ENCODE data around the gene KCNF1.

GRCh38 chr2:10883066-10883465 is 28.7 kb upstream of the KCNF1 start:
- TF ChIP-seq ZFP30 (CRISPR knock-in tag; IDR thresholded peaks at IDR 0.05) (no peak), SNAI2 (CRISPR knock-in tag; IDR thresholded peaks at IDR 0.05) (no peak), RARB (CRISPR knock-in tag; IDR thresholded peaks at IDR 0.05) (no peak), BACH2 (CRISPR knock-in tag; IDR thresholded peaks at IDR 0.05; ENCODE audit: borderline replicate concordance) (no peak), TOX (CRISPR knock-in tag; IDR thresholded peaks at IDR 0.05; ENCODE audit: borderline replicate concordance) (no peak), TCF4 (CRISPR knock-in tag; IDR thresholded peaks at IDR 0.05; ENCODE audit: borderline replicate concordance) (no peak), ESRRG (CRISPR knock-in tag; IDR thresholded peaks at IDR 0.05) (no peak), ZNF565 (CRISPR knock-in tag; conservative IDR thresholded peaks at IDR 0.05; ENCODE audit: low read depth) (no peak), POU6F1 (CRISPR knock-in tag; IDR thresholded peaks at IDR 0.05; ENCODE audit: borderline replicate concordance, low read depth) (no peak), GLIS3 (CRISPR knock-in tag; IDR thresholded peaks at IDR 0.05) (no peak)
- TF ChIP-seq, protein P1, sequence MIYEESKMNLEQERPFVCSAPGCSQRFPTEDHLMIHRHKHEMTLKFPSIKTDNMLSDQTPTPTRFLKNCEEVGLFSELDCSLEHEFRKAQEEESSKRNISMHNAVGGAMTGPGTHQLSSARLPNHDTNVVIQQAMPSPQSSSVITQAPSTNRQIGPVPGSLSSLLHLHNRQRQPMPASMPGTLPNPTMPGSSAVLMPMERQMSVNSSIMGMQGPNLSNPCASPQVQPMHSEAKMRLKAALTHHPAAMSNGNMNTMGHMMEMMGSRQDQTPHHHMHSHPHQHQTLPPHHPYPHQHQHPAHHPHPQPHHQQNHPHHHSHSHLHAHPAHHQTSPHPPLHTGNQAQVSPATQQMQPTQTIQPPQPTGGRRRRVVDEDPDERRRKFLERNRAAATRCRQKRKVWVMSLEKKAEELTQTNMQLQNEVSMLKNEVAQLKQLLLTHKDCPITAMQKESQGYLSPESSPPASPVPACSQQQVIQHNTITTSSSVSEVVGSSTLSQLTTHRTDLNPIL (CRISPR knock-in tag; IDR thresholded peaks at IDR 0.05; ENCODE audit: low read depth): no peak
- TF ChIP-seq, protein P2, sequence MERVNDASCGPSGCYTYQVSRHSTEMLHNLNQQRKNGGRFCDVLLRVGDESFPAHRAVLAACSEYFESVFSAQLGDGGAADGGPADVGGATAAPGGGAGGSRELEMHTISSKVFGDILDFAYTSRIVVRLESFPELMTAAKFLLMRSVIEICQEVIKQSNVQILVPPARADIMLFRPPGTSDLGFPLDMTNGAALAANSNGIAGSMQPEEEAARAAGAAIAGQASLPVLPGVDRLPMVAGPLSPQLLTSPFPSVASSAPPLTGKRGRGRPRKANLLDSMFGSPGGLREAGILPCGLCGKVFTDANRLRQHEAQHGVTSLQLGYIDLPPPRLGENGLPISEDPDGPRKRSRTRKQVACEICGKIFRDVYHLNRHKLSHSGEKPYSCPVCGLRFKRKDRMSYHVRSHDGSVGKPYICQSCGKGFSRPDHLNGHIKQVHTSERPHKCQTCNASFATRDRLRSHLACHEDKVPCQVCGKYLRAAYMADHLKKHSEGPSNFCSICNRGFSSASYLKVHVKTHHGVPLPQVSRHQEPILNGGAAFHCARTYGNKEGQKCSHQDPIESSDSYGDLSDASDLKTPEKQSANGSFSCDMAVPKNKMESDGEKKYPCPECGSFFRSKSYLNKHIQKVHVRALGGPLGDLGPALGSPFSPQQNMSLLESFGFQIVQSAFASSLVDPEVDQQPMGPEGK (CRISPR knock-in tag; IDR thresholded peaks at IDR 0.05; ENCODE audit: borderline replicate concordance): no peak

Data from SK-N-SH treated with all-trans-retinoic acid at 6 μM for 48 hours (cell line).